ENCODE data around the gene PIH1D1.

DNA sequence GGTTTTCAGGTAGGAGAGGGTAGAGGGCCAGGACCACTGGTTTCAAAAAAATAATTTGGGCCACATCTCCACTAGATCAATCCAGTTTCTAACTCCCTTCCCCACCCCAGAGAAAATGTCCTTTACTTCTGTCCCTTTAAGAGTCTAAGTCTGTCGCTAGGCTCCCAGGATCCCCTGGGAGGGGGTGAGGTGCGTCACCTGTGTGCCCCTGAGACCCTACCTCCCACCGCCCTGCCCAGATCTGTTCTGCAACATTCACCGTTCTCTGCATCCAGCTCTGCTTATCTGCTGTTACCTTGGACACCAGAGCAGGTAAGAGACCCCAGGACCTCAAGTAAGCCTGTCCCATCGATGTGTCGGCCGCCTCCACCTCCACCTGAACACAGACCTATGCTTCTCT lies 26.4 kb downstream of the PIH1D1 start, which contains the start of gene GFY:
- no peak for TF ChIP-seq GATA2 (IDR thresholded peaks at IDR 0.05; ENCODE audit: low read depth, low read length)
- TF ChIP-seq GATA3 (IDR thresholded peaks at IDR 0.05; ENCODE audit: low read depth, low read length): no peak

All from SH-SY5Y (cell line).